Activated CD8-positive, alpha-beta memory T cell treated with anti-CD3 and anti-CD28 coated beads, Interleukin-2, amount 50 U/mL, for 4 hours (primary cell): ENCODE data around the gene P2RX1.

Experiments
- DNase-seq: peaks from one replicate; pipeline ENCODE4 v3.0.0-alpha.2; 2020

P2RX1 gene

DNA sequence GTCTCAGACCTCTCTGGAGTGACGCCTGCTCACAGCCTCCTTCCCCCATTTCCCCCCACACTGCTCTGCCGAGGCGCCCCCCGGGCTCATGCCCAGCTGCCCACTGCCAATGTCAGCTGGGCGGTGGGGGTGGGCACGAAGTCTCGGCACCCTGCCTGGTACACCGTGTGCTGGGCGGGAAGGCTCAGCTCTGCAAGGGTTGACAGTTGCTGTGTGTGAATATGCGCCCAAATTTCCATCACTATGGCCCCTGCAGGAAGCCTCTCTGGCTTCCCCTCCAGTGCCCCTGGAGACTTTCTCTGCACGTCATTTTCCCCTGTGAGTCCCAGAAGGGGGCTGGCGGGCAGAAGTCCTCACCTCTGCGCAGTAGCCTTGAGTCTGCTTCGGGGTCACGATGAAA is 11.8 kb downstream of the P2RX1 start:
- DNase-seq, result no peak

DNA sequence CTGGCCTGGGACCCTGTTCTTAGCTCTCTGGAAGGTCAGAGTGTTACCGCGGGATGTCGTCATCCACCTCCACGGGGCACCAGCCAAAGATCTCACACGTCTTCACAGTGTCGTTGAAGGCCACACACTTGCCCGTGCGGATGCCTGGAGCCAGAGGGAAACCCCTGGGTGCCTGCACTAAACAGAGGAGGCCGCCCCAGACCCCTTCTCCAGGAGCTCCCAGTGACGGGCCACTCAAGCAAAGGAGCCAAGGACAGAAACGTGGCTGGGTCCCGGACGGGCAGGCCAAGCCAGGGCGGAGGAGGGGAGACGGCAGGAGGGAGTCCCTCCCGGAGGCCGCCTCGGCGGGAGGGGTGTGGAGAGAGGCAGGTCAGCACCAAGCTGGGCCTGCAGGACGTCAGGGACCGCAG is 12.4 kb downstream of the P2RX1 start:
- no peak for DNase-seq

DNA sequence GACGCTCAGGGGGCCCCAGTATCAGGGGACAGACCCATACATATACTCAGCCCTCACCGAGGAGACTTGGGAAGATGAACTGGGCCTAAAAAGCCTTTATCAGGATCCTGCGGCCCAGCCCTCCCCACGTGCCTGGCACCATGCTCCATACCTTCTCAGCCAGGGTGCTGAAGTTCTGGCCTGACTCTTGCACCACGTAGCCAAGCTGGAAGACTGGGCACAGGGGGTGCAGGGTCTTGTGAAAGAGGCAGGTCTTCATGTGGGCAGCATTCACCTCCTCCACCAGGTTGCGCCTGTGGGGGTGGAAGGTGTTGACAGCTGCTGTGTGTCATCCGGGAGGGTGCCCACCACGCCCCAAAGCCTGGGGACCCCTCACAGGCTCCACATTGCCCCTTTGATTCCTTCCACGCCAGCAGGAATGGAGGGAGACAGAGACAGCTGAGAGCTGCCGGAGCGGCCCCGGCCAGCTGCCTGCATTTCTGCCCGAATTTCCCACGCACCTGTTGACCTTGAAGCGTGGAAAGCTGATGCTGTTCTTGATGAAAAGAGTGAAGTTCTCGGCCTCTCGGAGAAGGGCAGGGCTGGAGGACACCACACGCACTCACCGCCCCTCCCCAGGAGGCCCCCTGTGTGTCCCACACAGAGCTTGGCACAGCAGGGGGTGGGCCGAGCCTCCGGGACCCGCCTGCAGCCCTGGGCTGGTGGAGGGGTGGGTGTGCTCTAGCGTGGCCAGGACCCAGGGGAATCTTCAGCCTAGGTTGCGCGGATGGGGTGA is 13.0 kb downstream of the P2RX1 start:
- DNase-seq, result no peak

DNA sequence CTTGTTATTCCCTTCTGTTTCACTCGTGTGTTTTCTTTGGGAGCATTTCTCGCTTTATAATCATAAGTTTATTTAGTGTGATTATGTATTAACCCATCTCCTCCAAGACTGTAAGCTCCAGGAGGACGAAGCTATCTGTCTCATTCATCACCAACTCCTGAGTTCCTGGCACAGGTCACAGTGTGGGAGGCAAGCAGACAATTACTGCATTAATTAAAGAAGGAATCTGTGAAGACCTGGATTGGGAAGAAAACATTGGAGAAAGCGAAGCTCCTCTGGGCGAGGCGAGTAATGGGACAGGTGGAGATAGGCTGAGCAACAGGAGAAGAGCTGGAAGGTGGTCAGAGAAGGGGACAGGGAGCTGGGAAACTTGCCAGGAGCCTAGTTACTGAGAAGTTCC is 15.6 kb downstream of the P2RX1 start:
- no peak for DNase-seq

DNA sequence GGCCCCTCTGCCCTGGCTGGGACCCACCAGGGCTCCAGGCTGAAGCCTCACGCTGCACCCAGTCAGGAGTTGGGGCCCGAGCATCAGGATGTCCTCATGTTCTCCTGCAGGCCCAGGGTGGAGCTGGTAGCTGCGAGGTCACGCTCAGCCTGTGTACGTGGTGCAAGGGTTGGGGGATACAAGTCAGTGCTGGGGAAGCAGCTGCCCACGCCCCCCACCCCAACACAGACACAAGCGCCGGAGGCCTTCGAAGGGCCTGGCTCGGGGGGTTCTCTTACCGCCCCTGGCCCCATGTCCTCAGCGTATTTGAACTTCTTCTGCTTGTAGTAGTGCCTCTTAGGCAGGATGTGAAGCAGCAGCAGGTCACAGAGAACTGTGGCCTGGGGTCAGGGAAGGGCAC is 18.5 kb downstream of the P2RX1 start:
- DNase-seq, result no peak

DNA sequence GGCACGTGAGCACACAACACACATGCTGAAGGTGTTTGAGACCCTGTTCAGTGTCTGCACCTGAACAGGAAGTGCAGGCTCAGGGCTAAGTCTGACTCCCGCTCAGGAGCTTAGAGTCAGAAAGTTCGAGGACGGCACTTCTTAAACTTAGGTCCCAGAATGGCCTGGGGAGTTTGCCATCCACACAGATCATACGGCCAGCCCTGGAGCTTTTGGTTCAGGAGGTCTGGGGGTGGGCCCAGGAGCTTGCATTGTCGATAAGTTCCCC is 19.4 kb downstream of the P2RX1 start:
- no peak for DNase-seq

DNA sequence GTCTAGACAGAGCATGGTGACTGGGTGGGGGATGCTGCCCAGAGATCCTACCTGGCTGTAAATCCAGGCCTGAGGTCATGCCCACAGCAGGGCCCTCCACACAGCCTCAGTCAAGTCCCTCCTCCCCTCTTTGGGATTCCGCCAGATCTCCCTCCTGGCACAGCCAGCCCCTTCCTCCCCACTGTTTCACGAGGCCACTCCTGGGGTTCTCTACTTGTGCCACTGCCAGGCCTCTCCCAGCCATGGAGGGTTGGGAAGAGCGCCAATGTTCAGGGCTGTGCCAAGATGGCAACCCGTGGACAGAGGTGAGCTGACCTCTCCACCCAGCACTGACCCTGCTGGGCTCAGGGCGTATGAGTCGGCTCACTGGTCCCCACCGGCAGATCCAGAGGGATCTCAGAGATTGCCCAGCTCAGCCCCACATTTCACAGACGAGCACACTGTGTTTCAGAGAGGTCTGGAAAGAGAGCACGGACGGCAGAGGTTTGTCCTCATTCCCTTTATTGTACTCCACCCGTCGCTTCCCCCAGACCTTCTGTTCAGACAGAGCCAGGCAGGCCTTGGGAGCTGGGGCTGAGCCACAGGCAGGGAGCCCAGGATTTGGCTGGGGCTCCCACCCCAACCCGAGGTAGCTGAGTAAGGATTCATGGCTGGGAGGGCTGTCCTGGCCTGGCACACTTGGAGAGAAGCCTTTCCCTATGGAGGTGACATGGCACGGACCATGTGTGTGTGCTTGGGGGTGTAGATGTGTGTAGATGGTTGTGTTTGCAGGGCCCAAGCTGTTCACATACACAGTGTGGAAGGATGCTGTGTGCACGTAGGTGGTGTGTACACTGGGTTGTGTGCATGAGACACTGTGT is 19.9 kb downstream of the P2RX1 start:
- no peak for DNase-seq

DNA sequence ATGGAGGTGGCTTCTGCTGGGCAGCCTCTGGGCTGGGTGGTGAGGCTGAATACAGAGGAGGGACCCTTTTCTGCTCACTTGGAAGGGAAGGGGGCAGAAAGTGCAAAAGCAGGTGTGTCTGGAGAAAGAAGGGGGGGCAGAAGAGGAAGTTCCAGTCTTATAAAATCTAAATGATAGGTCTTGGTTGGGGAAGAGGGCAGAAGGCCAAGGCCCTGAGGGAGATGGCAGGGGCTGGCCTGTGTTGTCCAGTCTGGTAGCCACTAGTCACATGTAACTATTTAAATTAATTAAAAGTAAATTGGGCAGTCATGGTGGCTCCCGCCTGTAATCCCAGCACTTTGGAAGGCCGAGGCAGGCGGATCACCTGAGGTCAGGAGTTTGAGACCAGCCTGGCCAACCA is 20.9 kb downstream of the P2RX1 start:
- DNase-seq, result no peak

DNA sequence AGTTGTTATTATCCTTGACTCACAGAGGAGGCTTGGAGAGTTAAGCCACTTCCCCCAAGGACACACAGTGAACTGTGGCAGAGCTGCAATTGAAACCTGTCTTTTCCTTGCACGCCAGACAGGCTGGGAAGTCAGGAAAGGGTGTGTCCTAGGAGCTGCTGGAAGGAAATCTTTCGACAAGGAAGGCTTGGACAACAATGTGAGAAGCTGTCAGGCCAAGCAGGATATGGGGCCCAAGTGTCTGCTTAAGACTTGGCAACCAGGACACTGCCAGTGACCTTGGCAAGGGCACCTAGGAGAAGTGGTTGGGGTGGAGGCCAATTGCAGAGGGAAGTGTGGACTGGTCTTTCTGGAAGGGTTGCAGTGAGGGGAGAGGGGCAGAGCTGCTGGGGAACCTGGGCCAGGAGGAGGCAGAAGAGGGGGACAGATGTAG is 21.3 kb downstream of the P2RX1 start:
- DNase-seq, result no peak

DNA sequence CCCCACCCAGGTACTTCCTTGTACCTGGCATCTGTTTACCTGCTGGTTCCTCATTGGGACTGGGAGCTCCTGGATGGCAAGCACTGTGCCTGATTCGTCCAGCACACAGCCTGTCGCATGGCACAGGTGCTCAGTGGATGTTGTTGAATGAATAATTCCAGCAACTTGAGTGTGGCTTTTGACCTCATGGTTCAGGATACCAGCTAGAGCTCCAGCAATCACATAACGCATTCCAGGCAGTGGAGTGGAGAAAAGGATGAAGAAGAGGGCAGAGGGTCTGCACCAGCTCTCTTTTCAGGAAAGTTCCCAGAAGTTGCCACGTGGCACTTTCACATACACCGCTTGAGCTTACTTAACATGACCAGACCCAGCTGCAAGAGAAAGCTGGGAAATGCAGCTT is 22.1 kb downstream of the P2RX1 start:
- DNase-seq, result no peak

DNA sequence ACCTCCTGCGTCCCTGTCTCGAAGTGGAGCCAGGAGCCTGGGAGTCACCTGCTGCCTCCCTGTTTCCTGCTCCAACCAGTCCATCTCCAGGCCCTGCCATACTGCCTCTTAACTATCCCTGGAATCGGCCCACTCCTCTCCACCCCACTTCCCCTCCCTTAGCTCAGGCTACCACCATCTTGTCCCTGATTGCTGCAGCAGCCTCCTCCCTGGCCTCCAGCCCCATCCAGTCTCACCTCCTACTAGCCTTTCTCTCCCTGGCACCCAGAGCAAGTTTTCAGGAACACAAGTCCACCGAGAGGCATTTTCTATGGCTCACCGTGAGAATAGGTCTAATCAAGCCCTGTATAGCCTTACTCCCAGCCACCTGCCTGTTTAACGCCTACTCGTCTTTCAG is 22.5 kb downstream of the P2RX1 start:
- no peak for DNase-seq

DNA sequence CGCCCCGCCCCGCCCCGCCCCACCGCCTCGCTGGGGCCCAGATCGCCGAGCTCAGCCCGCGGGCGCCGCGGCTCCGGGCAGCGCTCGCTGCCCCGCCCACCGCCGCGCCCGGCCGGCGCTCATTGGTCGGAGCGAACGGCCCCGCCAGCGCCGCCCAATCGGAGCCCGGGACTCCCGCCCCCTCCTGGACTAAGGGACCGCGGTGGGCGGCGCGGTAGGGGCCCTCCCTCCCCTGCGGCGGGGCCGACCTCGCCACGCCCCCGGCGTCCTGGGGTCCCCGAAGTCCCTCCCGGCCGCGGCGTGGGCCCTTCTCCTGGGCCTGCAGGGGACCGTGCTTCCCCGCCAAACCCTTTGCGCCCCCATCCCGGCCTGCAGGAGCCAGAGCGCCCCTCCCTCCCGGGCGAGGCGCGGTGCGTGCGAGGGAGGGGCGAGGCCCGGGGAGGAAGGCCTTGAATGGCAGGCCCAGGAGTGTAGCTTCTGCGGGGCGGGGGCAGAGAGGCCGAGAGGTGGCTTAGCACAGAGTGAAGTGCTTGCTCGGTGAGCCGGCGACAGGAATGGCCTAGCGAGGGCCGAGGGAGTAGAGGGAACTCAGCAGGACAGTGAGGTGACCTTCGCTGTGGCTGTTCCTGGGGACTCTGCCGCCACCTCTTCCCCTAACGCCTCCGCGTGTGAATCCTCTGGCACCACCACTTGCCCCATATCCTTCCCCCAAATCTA is 23.1 kb downstream of the P2RX1 start, which contains the start of gene CAMKK1:
CAMKK1 (minus strand) TSS at position 51 of the 717 bp plus-strand sequence. CDS start 7,366 bp downstream, outside the sequence.
- DNase-seq, result peak; percentile 88

DNA sequence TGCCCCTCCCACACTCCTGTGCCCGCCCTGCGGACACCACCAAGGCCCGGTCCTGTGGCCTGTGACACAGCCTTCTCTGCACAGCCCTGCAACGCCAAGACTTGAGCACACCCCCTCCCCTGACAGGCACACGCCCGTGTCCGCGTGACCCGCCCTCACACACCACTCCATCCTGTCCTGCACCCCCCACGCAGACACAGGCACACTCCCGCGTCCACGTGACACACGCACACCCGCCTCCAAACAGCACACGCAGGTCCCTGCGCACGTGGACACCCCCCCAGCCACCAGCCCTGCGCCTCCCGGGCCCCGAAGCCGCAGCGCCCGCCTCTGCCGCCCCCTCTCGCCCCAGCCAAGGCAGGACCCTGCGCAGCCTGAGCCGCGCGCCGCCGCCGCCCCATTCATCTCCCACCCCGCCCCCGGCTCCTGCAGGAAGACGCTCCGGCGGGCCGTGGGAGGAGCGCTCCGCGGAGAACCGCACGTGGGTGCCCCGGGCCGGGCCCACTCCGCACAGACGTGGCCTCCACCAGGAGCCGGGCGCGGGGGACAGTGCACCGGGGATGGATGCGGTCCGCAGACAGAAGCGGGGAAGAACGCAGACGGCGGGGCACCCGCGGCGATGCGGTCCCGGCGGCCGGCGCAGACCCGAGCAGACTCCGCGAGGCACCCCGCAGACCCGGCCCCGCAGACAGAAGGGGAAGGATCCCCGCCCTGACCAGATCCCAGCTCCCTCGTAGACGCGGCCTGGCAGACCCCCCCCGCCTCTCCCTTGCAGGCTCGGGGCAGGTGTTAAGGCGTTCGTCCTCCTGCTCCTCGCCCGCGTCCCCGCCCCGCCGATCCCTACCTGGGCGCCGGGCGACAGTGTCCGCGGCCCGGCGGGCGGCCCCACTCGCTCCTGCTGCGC is 23.9 kb downstream of the P2RX1 start:
- peak; percentile 77 for DNase-seq

DNA sequence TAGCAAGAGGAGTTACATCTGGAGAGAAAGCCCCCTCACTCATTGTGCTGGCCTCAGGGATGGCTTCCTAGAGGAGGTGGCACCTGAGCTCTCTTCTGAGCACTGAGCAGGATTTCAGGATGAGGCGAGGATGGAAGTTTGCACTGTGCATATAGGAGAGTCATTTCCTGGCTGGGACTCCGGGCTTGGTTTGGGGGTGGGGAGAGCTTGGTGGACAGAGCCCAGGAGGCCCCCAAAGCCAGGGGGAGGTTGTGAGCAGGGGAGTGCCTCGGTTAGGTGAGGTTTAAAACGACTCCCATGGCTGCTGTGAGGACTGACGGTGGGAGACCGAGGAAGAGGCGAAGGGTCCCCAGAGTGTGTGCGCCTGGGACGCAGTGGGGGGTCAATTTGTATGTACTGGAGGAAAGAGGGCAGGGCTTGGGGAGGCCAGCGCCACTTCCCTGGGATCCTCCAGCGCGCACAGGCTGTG is 24.6 kb downstream of the P2RX1 start:
- no peak for DNase-seq

DNA sequence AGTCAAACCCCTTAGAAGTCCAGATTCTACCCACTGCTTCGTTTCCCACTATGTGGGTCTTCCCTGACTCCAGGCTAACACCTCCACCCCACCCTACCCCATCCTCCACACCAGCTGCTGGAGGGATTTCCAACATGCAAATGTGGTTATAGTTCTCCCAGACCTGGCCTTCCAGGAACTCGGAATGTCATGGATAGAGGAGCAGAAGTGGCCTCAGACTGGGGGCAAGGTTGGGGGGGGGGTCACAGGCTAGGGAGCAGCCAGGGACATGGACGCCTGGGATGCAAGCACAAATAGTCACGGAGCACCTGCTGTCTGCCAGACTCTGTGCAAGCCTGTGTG is 25.4 kb downstream of the P2RX1 start:
- no peak for DNase-seq

DNA sequence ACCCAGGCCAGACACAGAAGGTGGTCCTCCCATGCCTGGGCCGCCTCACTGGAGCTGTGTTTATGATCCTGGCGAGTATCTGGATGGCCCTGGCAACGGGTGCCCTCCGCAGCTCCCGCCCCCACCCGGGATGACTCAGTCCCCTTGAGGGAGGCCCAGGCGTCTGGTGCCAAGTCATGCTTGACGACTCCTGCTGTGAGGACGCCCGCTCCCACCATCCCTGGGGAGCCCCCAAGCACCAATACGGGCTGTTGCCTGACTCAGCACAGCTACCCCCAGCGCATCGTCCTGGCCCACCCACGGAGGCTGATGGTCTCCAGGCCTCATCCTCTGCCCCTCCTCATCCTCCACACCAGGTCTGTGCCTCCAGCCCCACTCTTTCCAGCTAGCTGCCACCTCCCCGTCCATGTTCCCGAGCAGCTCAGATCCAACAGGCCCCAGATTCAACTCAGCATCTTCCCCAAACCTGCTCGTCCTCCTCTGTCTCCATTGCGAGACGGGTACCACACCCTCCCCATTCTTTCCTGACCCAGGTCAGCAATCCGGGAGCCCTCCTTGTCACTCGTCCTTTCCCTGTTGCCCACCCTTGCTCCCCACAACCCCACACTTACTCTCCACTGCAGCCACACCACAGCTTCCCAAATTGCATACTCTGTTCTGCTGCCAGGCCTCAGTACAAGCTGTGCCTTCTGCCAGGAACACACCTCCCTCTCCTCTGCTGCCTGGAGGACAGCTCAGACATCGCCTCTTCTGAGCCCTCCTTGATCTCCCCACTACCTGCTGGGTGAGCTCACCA is 26.0 kb downstream of the P2RX1 start:
- peak; percentile 42 for DNase-seq

DNA sequence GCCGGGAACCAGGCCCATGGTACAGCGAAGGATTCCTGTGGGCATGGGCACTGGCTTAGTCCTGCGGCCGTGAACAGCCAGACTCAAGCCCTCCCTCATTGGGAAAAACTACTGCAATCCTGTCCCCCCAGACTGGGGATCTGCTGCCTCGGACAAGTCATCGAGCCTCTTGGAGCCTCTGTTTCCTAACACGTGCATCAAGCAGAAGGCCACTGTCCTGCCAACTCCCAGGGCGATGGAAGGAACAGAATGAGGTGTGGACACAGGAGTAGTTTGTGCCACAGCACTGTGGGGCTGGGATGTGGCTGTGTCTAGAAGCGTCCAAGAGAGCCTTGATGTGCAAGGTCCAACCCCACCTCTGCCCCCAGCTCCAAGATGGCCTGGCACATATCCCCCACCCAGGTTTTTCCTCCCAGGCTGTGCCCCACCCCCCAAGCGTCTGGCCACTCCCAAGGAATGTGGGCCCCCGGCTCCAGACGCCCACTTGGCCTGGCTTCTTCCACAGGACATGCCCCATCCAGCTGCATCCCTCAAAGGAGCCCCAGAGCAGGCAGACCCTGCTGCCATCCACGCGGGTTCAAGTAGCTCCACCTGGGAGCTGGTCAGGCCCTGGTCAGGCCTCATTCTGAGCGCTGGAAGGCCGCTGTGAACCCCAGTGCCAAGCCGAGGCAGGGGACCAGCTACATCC is 26.8 kb downstream of the P2RX1 start:
- DNase-seq, result no peak

DNA sequence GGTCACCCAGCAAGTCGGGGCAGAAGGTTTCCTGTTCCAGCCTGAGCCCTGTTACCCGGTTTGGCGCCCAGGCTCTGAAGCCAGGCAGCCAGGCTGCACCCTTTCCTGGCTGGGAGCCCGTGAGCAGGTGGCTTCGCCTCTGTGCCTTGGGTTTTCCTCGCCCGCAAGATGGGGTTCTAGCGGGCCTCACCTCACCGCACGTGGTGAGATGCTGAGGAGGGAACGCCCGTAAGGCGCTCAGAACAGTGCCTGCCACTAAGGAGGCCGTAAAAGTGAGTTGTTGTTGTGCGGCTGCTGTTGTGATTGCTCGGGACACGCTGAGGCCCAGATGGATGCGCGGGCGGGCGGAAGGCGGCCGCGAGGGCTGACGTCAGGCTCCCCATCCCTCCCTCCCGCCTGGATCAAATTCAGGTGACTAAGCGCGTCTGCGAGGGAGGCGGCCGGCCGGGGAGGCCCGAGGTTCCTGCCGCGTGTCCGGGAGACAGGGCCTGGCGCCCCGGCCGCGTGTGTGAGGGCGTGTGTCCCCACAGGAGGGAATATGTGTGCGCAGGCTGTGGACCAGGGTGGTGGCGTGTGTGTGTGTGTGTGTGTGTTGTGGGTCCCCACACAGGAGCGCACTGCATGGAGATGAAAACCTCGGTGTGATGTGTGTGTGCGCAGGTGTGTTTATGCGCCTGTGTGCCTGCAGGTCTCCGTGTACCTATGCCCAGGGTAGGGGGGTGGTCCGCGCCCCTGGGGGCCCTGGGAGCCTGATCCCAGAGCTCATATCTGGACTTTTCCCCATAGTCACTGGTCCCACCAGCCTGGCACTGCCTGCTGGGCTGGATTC is 27.7 kb downstream of the P2RX1 start:
- no peak for DNase-seq

DNA sequence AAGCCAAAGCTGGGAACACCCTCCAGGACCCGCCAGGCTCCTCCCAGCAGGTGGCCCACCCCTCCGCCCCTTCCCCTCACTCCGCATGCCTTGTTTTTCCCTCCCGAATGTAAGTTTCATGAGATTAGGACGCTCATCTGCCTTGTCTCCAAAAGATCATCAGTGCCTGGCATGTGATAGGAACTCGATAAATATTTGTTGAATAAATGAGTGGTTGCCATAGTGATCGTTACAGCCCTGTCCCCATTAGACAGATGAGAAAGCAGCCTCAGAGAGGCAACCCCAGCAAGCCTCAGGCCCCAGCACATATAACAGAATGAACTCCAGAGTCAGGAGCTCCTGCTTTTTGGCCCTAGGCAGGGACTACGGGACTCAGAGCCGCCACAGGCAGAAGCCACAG is 28.5 kb downstream of the P2RX1 start:
- no peak for DNase-seq

DNA sequence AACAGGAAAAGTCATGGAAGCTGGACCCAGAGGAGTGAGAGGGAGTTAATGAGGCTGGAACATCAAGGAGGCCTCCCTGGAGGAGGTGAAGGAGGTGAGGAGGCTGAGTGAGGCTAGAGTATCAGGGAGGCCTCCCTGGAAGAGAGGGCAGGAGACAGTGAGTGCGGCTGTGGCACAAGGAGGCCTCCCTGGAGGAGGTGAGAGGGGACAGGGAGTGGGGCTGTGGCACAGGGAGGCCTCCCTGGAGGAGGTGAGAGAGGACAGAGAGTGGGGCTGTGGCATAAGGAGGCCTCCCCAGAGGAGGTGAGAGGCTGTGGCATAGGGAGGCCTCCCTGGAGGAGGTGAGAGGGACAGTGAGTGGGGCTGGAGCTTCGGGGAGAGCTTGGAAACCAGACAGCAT is 28.9 kb downstream of the P2RX1 start:
- DNase-seq, result no peak
